NB4 (cell line): ENCODE data around the gene WFIKKN1.

Experiments used
- CTCF ChIP-seq: IDR thresholded peaks from one replicate; pipeline ENCODE4 v1.5.1; 2012; ENCODE audit warnings: low read depth, low read length
- MAX ChIP-seq: IDR thresholded peaks from 2 replicates; pipeline ENCODE4 v1.6.1; 2011; ENCODE audit warnings: low read depth, low read length

- TF ChIP-seq CTCF: no peak
- TF ChIP-seq MAX: peak; percentile 71; the same call in 1 of the 2 replicates
Measured at GRCh38 chr16:595942-596735, 34.6 kb upstream of the WFIKKN1 start.
